SK-N-SH treated with all-trans-retinoic acid at 6 μM for 48 hours (cell line): ENCODE results near the gene UBE4B.

Source experiments
- ARNTL ChIP-seq: fragments of 450-650 bp; formaldehyde crosslinking; IDR thresholded peaks from 2 replicates; pipeline ENCODE4 v1.5.0; 2020; ENCODE audit warnings: low read depth, mild to moderate bottlenecking, moderate library complexity, borderline replicate concordance
- BACH2 ChIP-seq: fragments of 250-450 bp; sonication (Bioruptor Pico); IDR thresholded peaks from 2 replicates; pipeline ENCODE4 v1.9.0; 2021; ENCODE audit warnings: mild to moderate bottlenecking, borderline replicate concordance
- GLIS3 ChIP-seq: fragments of 250-450 bp; sonication (Bioruptor Pico); IDR thresholded peaks from 2 replicates; pipeline ENCODE4 v1.5.0; 2020; ENCODE audit warnings: mild to moderate bottlenecking, moderate library complexity
- ISL1 ChIP-seq: fragments of 250-450 bp; sonication (Bioruptor Pico); IDR thresholded peaks from 2 replicates; pipeline ENCODE4 v2.1.2; 2022; ENCODE audit warnings: mild to moderate bottlenecking, moderate library complexity
- RARB ChIP-seq: fragments of 250-450 bp; sonication (Bioruptor Pico); IDR thresholded peaks from 2 replicates; pipeline ENCODE4 v1.8.0; 2021; ENCODE audit warnings: mild to moderate bottlenecking, moderate library complexity
- TOX ChIP-seq: fragments of 250-450 bp; sonication (Bioruptor Pico); IDR thresholded peaks from 2 replicates; pipeline ENCODE4 v1.8.0; 2021; ENCODE audit warnings: mild to moderate bottlenecking, moderate library complexity, borderline replicate concordance
- ZC3H10 ChIP-seq: fragments of 250-450 bp; sonication (Bioruptor Pico); IDR thresholded peaks from 2 replicates; pipeline ENCODE4 v1.5.1; 2021; ENCODE audit warnings: mild to moderate bottlenecking, moderate library complexity
- ZNF565 ChIP-seq: fragments of 450-650 bp; formaldehyde crosslinking; conservative IDR thresholded peaks from 2 replicates; pipeline ENCODE4 v1.5.0; 2020; ENCODE audit warnings: low read depth, mild to moderate bottlenecking, moderate library complexity
- TF ChIP-seq, protein P1 (sequence below): fragments of 250-450 bp; sonication (Bioruptor Pico); IDR thresholded peaks from 2 replicates; pipeline ENCODE4 v1.5.1; 2021; ENCODE audit warnings: mild to moderate bottlenecking, moderate library complexity
- TF ChIP-seq, protein P2 (sequence below): fragments of 250-450 bp; sonication (Bioruptor Pico); IDR thresholded peaks from 2 replicates; pipeline ENCODE4 v1.5.1; 2020; ENCODE audit warnings: low read depth, mild to moderate bottlenecking, moderate library complexity
- TF ChIP-seq, protein P3 (sequence below): fragments of 250-450 bp; sonication (Bioruptor Pico); IDR thresholded peaks from 2 replicates; pipeline ENCODE4 v1.8.0; 2020; ENCODE audit warnings: mild to moderate bottlenecking, moderate library complexity, borderline replicate concordance
- TF ChIP-seq, protein P4 (sequence below): fragments of 250-450 bp; sonication (Bioruptor Pico); IDR thresholded peaks from 2 replicates; pipeline ENCODE4 v1.5.0; 2020; ENCODE audit warnings: mild to moderate bottlenecking, moderate library complexity

DNA sequence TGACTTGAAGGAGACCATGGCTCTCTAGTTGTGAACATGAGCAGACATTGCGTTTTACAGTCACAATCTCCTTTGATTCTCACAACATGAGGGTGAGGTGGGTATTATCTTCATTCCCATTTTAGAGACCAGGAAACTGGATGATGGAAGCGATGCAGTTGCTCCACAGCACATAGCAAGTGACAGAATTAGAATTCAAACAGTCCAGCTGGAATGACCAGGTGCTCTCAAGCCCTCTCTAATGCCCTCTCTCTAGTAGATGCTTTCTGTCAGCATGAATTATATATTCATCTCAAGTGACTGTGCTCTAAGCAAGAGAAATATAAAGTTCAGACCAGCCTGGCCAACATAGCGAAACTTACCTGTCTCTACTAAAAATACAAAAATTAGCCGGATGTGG lies 167.9 kb downstream of the UBE4B start:
- TF ChIP-seq, protein P1, sequence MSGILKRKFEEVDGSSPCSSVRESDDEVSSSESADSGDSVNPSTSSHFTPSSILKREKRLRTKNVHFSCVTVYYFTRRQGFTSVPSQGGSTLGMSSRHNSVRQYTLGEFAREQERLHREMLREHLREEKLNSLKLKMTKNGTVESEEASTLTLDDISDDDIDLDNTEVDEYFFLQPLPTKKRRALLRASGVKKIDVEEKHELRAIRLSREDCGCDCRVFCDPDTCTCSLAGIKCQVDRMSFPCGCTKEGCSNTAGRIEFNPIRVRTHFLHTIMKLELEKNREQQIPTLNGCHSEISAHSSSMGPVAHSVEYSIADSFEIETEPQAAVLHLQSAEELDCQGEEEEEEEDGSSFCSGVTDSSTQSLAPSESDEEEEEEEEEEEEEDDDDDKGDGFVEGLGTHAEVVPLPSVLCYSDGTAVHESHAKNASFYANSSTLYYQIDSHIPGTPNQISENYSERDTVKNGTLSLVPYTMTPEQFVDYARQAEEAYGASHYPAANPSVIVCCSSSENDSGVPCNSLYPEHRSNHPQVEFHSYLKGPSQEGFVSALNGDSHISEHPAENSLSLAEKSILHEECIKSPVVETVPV, result no peak
- TF ChIP-seq, protein P2, sequence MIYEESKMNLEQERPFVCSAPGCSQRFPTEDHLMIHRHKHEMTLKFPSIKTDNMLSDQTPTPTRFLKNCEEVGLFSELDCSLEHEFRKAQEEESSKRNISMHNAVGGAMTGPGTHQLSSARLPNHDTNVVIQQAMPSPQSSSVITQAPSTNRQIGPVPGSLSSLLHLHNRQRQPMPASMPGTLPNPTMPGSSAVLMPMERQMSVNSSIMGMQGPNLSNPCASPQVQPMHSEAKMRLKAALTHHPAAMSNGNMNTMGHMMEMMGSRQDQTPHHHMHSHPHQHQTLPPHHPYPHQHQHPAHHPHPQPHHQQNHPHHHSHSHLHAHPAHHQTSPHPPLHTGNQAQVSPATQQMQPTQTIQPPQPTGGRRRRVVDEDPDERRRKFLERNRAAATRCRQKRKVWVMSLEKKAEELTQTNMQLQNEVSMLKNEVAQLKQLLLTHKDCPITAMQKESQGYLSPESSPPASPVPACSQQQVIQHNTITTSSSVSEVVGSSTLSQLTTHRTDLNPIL (CRISPR knock-in tag), result no peak
- TF ChIP-seq GLIS3 (CRISPR knock-in tag) (no peak), ARNTL (no peak), BACH2 (no peak), TOX (CRISPR knock-in tag) (no peak), ZC3H10 (CRISPR knock-in tag) (no peak), ZNF565 (no peak), RARB (CRISPR knock-in tag) (no peak), ISL1 (CRISPR knock-in tag) (no peak)
- TF ChIP-seq, protein P3, sequence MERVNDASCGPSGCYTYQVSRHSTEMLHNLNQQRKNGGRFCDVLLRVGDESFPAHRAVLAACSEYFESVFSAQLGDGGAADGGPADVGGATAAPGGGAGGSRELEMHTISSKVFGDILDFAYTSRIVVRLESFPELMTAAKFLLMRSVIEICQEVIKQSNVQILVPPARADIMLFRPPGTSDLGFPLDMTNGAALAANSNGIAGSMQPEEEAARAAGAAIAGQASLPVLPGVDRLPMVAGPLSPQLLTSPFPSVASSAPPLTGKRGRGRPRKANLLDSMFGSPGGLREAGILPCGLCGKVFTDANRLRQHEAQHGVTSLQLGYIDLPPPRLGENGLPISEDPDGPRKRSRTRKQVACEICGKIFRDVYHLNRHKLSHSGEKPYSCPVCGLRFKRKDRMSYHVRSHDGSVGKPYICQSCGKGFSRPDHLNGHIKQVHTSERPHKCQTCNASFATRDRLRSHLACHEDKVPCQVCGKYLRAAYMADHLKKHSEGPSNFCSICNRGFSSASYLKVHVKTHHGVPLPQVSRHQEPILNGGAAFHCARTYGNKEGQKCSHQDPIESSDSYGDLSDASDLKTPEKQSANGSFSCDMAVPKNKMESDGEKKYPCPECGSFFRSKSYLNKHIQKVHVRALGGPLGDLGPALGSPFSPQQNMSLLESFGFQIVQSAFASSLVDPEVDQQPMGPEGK, result no peak
- TF ChIP-seq, protein P4, sequence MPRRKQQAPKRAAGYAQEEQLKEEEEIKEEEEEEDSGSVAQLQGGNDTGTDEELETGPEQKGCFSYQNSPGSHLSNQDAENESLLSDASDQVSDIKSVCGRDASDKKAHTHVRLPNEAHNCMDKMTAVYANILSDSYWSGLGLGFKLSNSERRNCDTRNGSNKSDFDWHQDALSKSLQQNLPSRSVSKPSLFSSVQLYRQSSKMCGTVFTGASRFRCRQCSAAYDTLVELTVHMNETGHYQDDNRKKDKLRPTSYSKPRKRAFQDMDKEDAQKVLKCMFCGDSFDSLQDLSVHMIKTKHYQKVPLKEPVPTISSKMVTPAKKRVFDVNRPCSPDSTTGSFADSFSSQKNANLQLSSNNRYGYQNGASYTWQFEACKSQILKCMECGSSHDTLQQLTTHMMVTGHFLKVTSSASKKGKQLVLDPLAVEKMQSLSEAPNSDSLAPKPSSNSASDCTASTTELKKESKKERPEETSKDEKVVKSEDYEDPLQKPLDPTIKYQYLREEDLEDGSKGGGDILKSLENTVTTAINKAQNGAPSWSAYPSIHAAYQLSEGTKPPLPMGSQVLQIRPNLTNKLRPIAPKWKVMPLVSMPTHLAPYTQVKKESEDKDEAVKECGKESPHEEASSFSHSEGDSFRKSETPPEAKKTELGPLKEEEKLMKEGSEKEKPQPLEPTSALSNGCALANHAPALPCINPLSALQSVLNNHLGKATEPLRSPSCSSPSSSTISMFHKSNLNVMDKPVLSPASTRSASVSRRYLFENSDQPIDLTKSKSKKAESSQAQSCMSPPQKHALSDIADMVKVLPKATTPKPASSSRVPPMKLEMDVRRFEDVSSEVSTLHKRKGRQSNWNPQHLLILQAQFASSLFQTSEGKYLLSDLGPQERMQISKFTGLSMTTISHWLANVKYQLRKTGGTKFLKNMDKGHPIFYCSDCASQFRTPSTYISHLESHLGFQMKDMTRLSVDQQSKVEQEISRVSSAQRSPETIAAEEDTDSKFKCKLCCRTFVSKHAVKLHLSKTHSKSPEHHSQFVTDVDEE (CRISPR knock-in tag), result no peak
